ENCODE measurements around the gene PMVK. TPM values are rescaled to one million over a fixed set of nuclear protein-coding genes. Genes with fewer than 3 reads are reported as not detected.
A peak's percentile ranks its signal among the peaks of the same experiment; 100 is the strongest.

The PMVK gene
- total RNA-seq, 1 experiment from 2014 or later, result 32.3 TPM

GRCh38 chr1:154956544-154956941 lies 20.0 kb upstream of the PMVK start:
- CTCF ChIA-PET, result interaction anchor here (1.2 to 1.5 kb wide), 2 partner anchors 13 to 17 kb away, joined by 7 to 8 read pairs; no protein-coding TSS in a partner anchor
- no peaks in the 10 kb centered on the region for H3F3A ChIP-seq (ENCODE audit: low read length, unreplicated experiment)
- no peaks in the 10 kb centered on the region for H3K27me3 ChIP-seq (ENCODE audit: low read length)
- H4K20me1 ChIP-seq (ENCODE audit: low read length), result no peaks in the 10 kb centered on the region
- peak overlapping the region; percentile 89 for H3K4me2 ChIP-seq (ENCODE audit: low read length)
- POLR2A ChIA-PET (ENCODE audit: unreplicated experiment), result no interaction called here
- H3K36me3 ChIP-seq (ENCODE audit: low read depth, low read length), result peaks cover 8% of the 10 kb centered on the region; the same call in 1 of the 2 replicates
- H3K9me3 ChIP-seq (ENCODE audit: low read length), result no peaks in the 10 kb centered on the region
- H3K9ac ChIP-seq (ENCODE audit: low read length), result peak overlapping the region; percentile 35; the same call in 1 of the 2 replicates
- H3K9me2 ChIP-seq (replicated peaks; ENCODE audit: low read length), result no peaks in the 10 kb centered on the region
- peak overlapping the region; percentile 64; the same call in 1 of the 2 replicates for H2AFZ ChIP-seq (ENCODE audit: low read length)
- DNase-seq (no peak), ATAC-seq (peak; percentile 1; the same call in 1 of the 2 replicates)
- H3K4me3 ChIP-seq (ENCODE audit: low read length), result peak overlapping the region; percentile 69
- intact Hi-C loops (cut with micrococcal nuclease), result no loop called here
- peaks cover 24% of the 10 kb centered on the region for H3K79me2 ChIP-seq (ENCODE audit: low read length)
- no peak for TF ChIP-seq EZH2phosphoT487 (IDR thresholded peaks at IDR 0.05; ENCODE audit: borderline replicate concordance, low read length)
- no peak for TF ChIP-seq EZH2 (IDR thresholded peaks at IDR 0.05; ENCODE audit: low read length, unreplicated experiment)
- TF ChIP-seq CTCF (conservative IDR thresholded peaks at IDR 0.05; ENCODE audit: low read depth, low read length), result no peak
- H3K27ac ChIP-seq (ENCODE audit: low read length), result no peak overlapping the region
- TSS peak; percentile 89 for BruUV-seq (replicated peaks)
- peaks cover 21% of the 10 kb centered on the region for H3K4me1 ChIP-seq (ENCODE audit: insufficient read depth, low read length)

GRCh38 chr1:154955718-154956543 lies 19.4 kb upstream of the PMVK start, which contains the start of gene PBXIP1:
Gene PBXIP1 (minus strand): TSS chr1:154956099. CDS start chr1:154953721, 2,378 bp downstream.
- H4K20me1 ChIP-seq (ENCODE audit: low read length), result no peaks in the 10 kb centered on the region
- H3K79me2 ChIP-seq (ENCODE audit: low read length), result peaks cover 18% of the 10 kb centered on the region
- H3F3A ChIP-seq (ENCODE audit: low read length, unreplicated experiment), result no peaks in the 10 kb centered on the region
- DNase-seq, result peak; percentile 95
- H3K4me1 ChIP-seq (ENCODE audit: insufficient read depth, low read length), result peaks cover 21% of the 10 kb centered on the region
- no peak for TF ChIP-seq EZH2 (IDR thresholded peaks at IDR 0.05; ENCODE audit: low read length, unreplicated experiment)
- TF ChIP-seq CTCF (conservative IDR thresholded peaks at IDR 0.05; ENCODE audit: low read depth, low read length), result peak; percentile 59
- peaks cover 8% of the 10 kb centered on the region; the same call in 1 of the 2 replicates for H3K36me3 ChIP-seq (ENCODE audit: low read depth, low read length)
- H3K27ac ChIP-seq (ENCODE audit: low read length), result 0 out of 2 replicates have a peak within 1 kb of the TSS, but pooled peaks have one; percentile 8
- H3K4me2 ChIP-seq (ENCODE audit: low read length), result peak within 1 kb of the TSS; percentile 89
- ChIA-PET POLR2A (ENCODE audit: unreplicated experiment) (interaction anchor here (0.7 to 1.3 kb wide), 5 partner anchors 15 to 27 kb away, joined by 3 to 26 read pairs (median 5); no protein-coding TSS in a partner anchor), CTCF (interaction anchor here (0.7 to 1.5 kb wide), 5 partner anchors 12 to 104 kb away, joined by 4 to 9 read pairs (median 7); partner anchors contain the start of gene LENEP)
- H2AFZ ChIP-seq (ENCODE audit: low read length), result peak within 1 kb of the TSS; percentile 64
- H3K4me3 ChIP-seq (ENCODE audit: low read length), result peak within 1 kb of the TSS; percentile 69
- ATAC-seq, result peak; percentile 86
- no peaks in the 10 kb centered on the region for H3K9me3 ChIP-seq (ENCODE audit: low read length)
- H3K9ac ChIP-seq (ENCODE audit: low read length), result peak within 1 kb of the TSS; percentile 35
- no peaks in the 10 kb centered on the region for H3K27me3 ChIP-seq (ENCODE audit: low read length)
- no peaks in the 10 kb centered on the region for H3K9me2 ChIP-seq (replicated peaks; ENCODE audit: low read length)
- TSS peak; percentile 2 for BruUV-seq (replicated peaks)
- intact Hi-C loops (cut with micrococcal nuclease), result no loop called here
